Measurements from ENCODE around the gene PTGER4.
A peak's percentile ranks its signal among the peaks of the same experiment; 100 is the strongest.

The PTGER4 gene

GRCh38 chr5:40674661-40675235 lies 5.0 kb upstream of the PTGER4 start:
- TF ChIP-seq CTCF (IDR thresholded peaks at IDR 0.05; ENCODE audit: low read depth, low read length) = no peak
- DNase-seq (ENCODE audit: extremely low read depth, low read depth) = no peak

GRCh38 chr5:40675396-40676133 lies 4.2 kb upstream of the PTGER4 start:
- no peak for TF ChIP-seq CTCF (IDR thresholded peaks at IDR 0.05; ENCODE audit: low read depth, low read length)
- no peak for DNase-seq (ENCODE audit: extremely low read depth, low read depth)

GRCh38 chr5:40676613-40677343 lies 2.9 kb upstream of the PTGER4 start:
- peak; percentile 40 for DNase-seq (ENCODE audit: extremely low read depth, low read depth)

GRCh38 chr5:40677456-40677855 lies 2.3 kb upstream of the PTGER4 start:
- TF ChIP-seq CTCF (IDR thresholded peaks at IDR 0.05; ENCODE audit: low read depth, low read length) = no peak

More at GRCh38 chr5:40676613-40677343, 2.9 kb upstream of the PTGER4 start:
- no peak for TF ChIP-seq CTCF (IDR thresholded peaks at IDR 0.05; ENCODE audit: low read depth, low read length)

GRCh38 chr5:40678026-40678425 lies 1.7 kb upstream of the PTGER4 start:
- DNase-seq (ENCODE audit: extremely low read depth, low read depth) = no peak
- no peak for TF ChIP-seq CTCF (IDR thresholded peaks at IDR 0.05; ENCODE audit: low read depth, low read length)

More at GRCh38 chr5:40677456-40677855, 2.3 kb upstream of the PTGER4 start:
- no peak for DNase-seq (ENCODE audit: extremely low read depth, low read depth)

GRCh38 chr5:40678460-40679147 lies 1.1 kb upstream of the PTGER4 start:
- TF ChIP-seq CTCF (IDR thresholded peaks at IDR 0.05; ENCODE audit: low read depth, low read length) = no peak

More at GRCh38 chr5:40678460-40679147, 1.1 kb upstream of the PTGER4 start:
- DNase-seq (ENCODE audit: extremely low read depth, low read depth) = no peak

All from AG09319 (cell line).